ENCODE data around the gene MCCD1.

MCCD1 gene

GRCh38 chr6:31493875-31494694 lies 34.7 kb upstream of the MCCD1 start (continued):
- no peak for TF ChIP-seq ZNF645 (tag by site-specific recombination; IDR thresholded peaks at IDR 0.05)
- peak; percentile 11; the same call in 1 of the 2 replicates for TF ChIP-seq ZNF366 (tag by site-specific recombination; conservative IDR thresholded peaks at IDR 0.05)
- TF ChIP-seq ZBTB11 (tag by site-specific recombination; conservative IDR thresholded peaks at IDR 0.05; ENCODE audit: low read depth), result 0 out of 2 replicates have a peak, but pooled peaks have one; percentile 41
- TF ChIP-seq ZNF560 (tag by site-specific recombination; IDR thresholded peaks at IDR 0.05; ENCODE audit: borderline replicate concordance), result no peak
- 0 out of 2 replicates have a peak, but pooled peaks have one; percentile 38 for TF ChIP-seq ZNF10 (tag by site-specific recombination; IDR thresholded peaks at IDR 0.05)
- peak; percentile 32 for TF ChIP-seq KLF1 (tag by site-specific recombination; IDR thresholded peaks at IDR 0.05)
- no peak for TF ChIP-seq ZNF169 (tag by site-specific recombination; IDR thresholded peaks at IDR 0.05)
- TF ChIP-seq KLF17 (tag by site-specific recombination; IDR thresholded peaks at IDR 0.05), result peak; percentile 64; the same call in 1 of the 2 replicates
- peak; percentile 55; the same call in 1 of the 2 replicates for TF ChIP-seq ZNF561 (tag by site-specific recombination; IDR thresholded peaks at IDR 0.05; ENCODE audit: borderline replicate concordance)
- TF ChIP-seq ZNF747 (tag by site-specific recombination; IDR thresholded peaks at IDR 0.05), result no peak
- no peak for TF ChIP-seq HOXD13 (CRISPR knock-in tag; IDR thresholded peaks at IDR 0.05; ENCODE audit: borderline replicate concordance)
- no peak for TF ChIP-seq ZNF175 (tag by site-specific recombination; IDR thresholded peaks at IDR 0.05)
- TF ChIP-seq ZNF658 (tag by site-specific recombination; IDR thresholded peaks at IDR 0.05), result no peak
- no peak for TF ChIP-seq PRDM2 (tag by site-specific recombination; IDR thresholded peaks at IDR 0.05; ENCODE audit: borderline replicate concordance)
- no peak for TF ChIP-seq KLF7 (tag by site-specific recombination; IDR thresholded peaks at IDR 0.05; ENCODE audit: borderline replicate concordance)
- 0 out of 2 replicates have a peak, but pooled peaks have one; percentile 59 for TF ChIP-seq ZNF501 (tag by site-specific recombination; IDR thresholded peaks at IDR 0.05)
- peak; percentile 55; the same call in 1 of the 2 replicates for TF ChIP-seq SP3 (tag by site-specific recombination; IDR thresholded peaks at IDR 0.05)
- TF ChIP-seq ZNF341 (tag by site-specific recombination; IDR thresholded peaks at IDR 0.05; ENCODE audit: low read depth), result peak; percentile 73
- no peak for TF ChIP-seq YY1 (tag by site-specific recombination; IDR thresholded peaks at IDR 0.05)
- peak; percentile 99 for TF ChIP-seq ZBTB48 (tag by site-specific recombination; IDR thresholded peaks at IDR 0.05)
- no peak for TF ChIP-seq ZSCAN5A (tag by site-specific recombination; IDR thresholded peaks at IDR 0.05)
- no peak for TF ChIP-seq ZNF280C (tag by site-specific recombination; IDR thresholded peaks at IDR 0.05)
- TF ChIP-seq SP2 (tag by site-specific recombination; IDR thresholded peaks at IDR 0.05), result peak; percentile 70; the same call in 1 of the 2 replicates
